K562 (cell line): ENCODE measurements around the gene KCNE1.

Experiments
- CBX8 ChIP-seq: fragments of 200-600 bp; sonication (generic); IDR thresholded peaks from 2 replicates; pipeline ENCODE4 v1.6.1; 2012; ENCODE audit warnings: borderline replicate concordance, mixed run types, low read depth, mild to moderate bottlenecking, moderate library complexity, mixed read lengths, low read length, control low read depth, inconsistent platforms; ENCODE audit not compliant: poor library complexity, severe bottlenecking; ENCODE audit errors: extremely low read depth
- CTCF ChIP-seq, 3 experiments: IDR thresholded peaks in 2 of 3; conservative IDR thresholded peaks in 1 of 3; 2 replicates each; pipeline ENCODE4 v1.5.1; 2011 to 2012; ENCODE audit warnings: low read length in 3 of 3, mild to moderate bottlenecking in 3 of 3, control low read depth in 2 of 3, improper control_type of control experiment in 1 of 3, inconsistent platforms in 1 of 3, low read depth in 1 of 3, mixed read lengths in 1 of 3, moderate library complexity in 1 of 3; ENCODE audit not compliant: insufficient read depth in 2 of 3
- E4F1 ChIP-seq: fragments of 250-450 bp; sonication (Bioruptor Pico); IDR thresholded peaks from 2 replicates; pipeline ENCODE4 v1.5.0; 2021; ENCODE audit warnings: mild to moderate bottlenecking, borderline replicate concordance
- ESRRA ChIP-seq: fragments of 450-650 bp; IDR thresholded peaks from 2 replicates; pipeline ENCODE4 v1.6.1; 2014; ENCODE audit warnings: low read depth, mild to moderate bottlenecking, moderate library complexity, borderline replicate concordance
- HDAC2 ChIP-seq: fragments of 450-650 bp; IDR thresholded peaks from 2 replicates; pipeline ENCODE4 v1.6.1; 2016; ENCODE audit warnings: mild to moderate bottlenecking
- HDAC6 ChIP-seq: IDR thresholded peaks from 2 replicates; pipeline ENCODE4 v1.6.1; 2012; ENCODE audit warnings: low read depth, mild to moderate bottlenecking, control low read depth, inconsistent platforms, low read length, moderate library complexity
- PHF21A ChIP-seq: fragments of 450-650 bp; IDR thresholded peaks from 2 replicates; pipeline ENCODE4 v1.6.1; 2017; ENCODE audit warnings: low read depth, borderline replicate concordance
- RBBP5 ChIP-seq: fragments of 200-600 bp; sonication (generic); IDR thresholded peaks from 2 replicates; pipeline ENCODE4 v1.6.1; 2012; ENCODE audit warnings: borderline replicate concordance, mild to moderate bottlenecking, low read length, control low read depth, inconsistent platforms; ENCODE audit not compliant: insufficient read depth, poor library complexity, severe bottlenecking
- SIN3A ChIP-seq, 2 experiments: fragments of 150-350 bp in 1 of 2; IDR thresholded peaks; 2 replicates each; pipeline ENCODE4 v1.6.1; 2011 to 2016; ENCODE audit warnings: borderline replicate concordance in 2 of 2, low read depth in 2 of 2, low read length in 2 of 2, mild to moderate bottlenecking in 2 of 2, moderate library complexity in 2 of 2; ENCODE audit not compliant: control insufficient read depth in 1 of 2
- SRF ChIP-seq, 2 experiments: fragments of 250-450, 450-650 bp in 1 of 2; sonication (Bioruptor Pico) in 1 of 2; sonication (generic) in 1 of 2; formaldehyde crosslinking; IDR thresholded peaks; 2 replicates each; pipeline versions ENCODE4 v1.5.0 to v1.5.1; 2020 to 2022; ENCODE audit warnings: mild to moderate bottlenecking in 1 of 2, missing genetic modification reagents in 1 of 2

GRCh38 chr21:34499116-34499515 lies 12.9 kb downstream of the KCNE1 start:
- TF ChIP-seq SRF (CRISPR knock-in tag; IDR thresholded peaks at IDR 0.05) = no peak
- no peak for TF ChIP-seq CTCF (IDR thresholded peaks at IDR 0.05 in 2 of 3, conservative IDR thresholded peaks at IDR 0.05 in 1 of 3; ENCODE audit: insufficient read depth in 2 of 3, low read depth in 1 of 3, low read length in 3 of 3)
- TF ChIP-seq RBBP5 = no peak
- TF ChIP-seq ESRRA = no peak
- TF ChIP-seq SIN3A (IDR thresholded peaks at IDR 0.05; ENCODE audit: borderline replicate concordance in 2 of 2, control insufficient read depth in 1 of 2, low read depth in 2 of 2, low read length in 2 of 2) = no peak
- no peak for TF ChIP-seq HDAC6
- TF ChIP-seq E4F1 (CRISPR knock-in tag) = no peak
- no peak for TF ChIP-seq CBX8
- TF ChIP-seq HDAC2 = no peak
- no peak for TF ChIP-seq PHF21A
